A549 (cell line): ENCODE data around the gene CMIP. TPM values are rescaled to one million over a fixed set of nuclear protein-coding genes. Genes with fewer than 3 reads are reported as not detected.

Experiments
- ATAC-seq, 2 experiments: fragments of 200-7000 bp in 1 of 2; fragments of >200 bp in 1 of 2; cut with Nextera tagmentation in 1 of 2; cut with Tn5 transposase in 1 of 2; 3 replicates each; pipeline versions ENCODE4 v1.8.0 to v1.9.1; 2018 to 2020; ENCODE audit warnings: mild to moderate bottlenecking in 1 of 2, moderate library complexity in 1 of 2
- CTCF ChIA-PET: fragments of 300-600 bp; sonication (Branson Sonifier 250); formaldehyde crosslinking; extraction: SDS; loops from one replicate; lab custom pipeline; 2021; ENCODE audit warnings: antibody characterized with exemption, inconsistent platforms; lab: Yijun Ruan, JAX
- POLR2A ChIA-PET: fragments of 350-600 bp; formaldehyde crosslinking; extraction: SDS; loops from one replicate; lab custom pipeline; 2021; ENCODE audit warnings: antibody characterized with exemption, inconsistent platforms; lab: Yijun Ruan, JAX
- DNase-seq, 2 experiments: peaks; one replicate each; pipeline versions ENCODE4 v3.0.0 to v3.0.0-alpha.2; 2011 to 2016; ENCODE audit warnings: low read depth in 1 of 2, low spot score in 1 of 2
- FAIRE-seq: peaks from 2 replicates; lab custom pipeline; 2011; peaks lifted over from hg19 to GRCh38; lab: Jason Lieb, UNC
- H3K27ac ChIP-seq, 2 experiments: fragments of >200 bp; sonication (Bioruptor Twin); formaldehyde crosslinking; 3 replicates each; pipeline ENCODE4 v1.5.1; 2016 to 2017
- H3K4me1 ChIP-seq: fragments of >200 bp; sonication (Bioruptor Twin); formaldehyde crosslinking; 3 replicates; pipeline ENCODE4 v1.6.1; 2016
- H3K4me2 ChIP-seq: fragments of >200 bp; sonication (Bioruptor Twin); formaldehyde crosslinking; 3 replicates; pipeline ENCODE4 v1.6.1; 2016
- H3K4me3 ChIP-seq: fragments of >200 bp; sonication (Bioruptor Twin); formaldehyde crosslinking; 3 replicates; pipeline ENCODE4 v1.5.1; 2016
- H3K9me3 ChIP-seq: fragments of >200 bp; sonication (Bioruptor Twin); formaldehyde crosslinking; 3 replicates; pipeline ENCODE4 v1.6.1; 2016
- CBX2 ChIP-seq: fragments of 200-600 bp; sonication (generic); IDR thresholded peaks from 2 replicates; pipeline ENCODE4 v1.6.1; 2016; ENCODE audit warnings: low read depth, mild to moderate bottlenecking, borderline replicate concordance
- CHD2 ChIP-seq: fragments of 150-350 bp; IDR thresholded peaks from 2 replicates; pipeline ENCODE4 v1.6.1; 2014; ENCODE audit warnings: low read length; ENCODE audit not compliant: partially characterized antibody
- CHD4 ChIP-seq: fragments of 200-600 bp; sonication (generic); IDR thresholded peaks from 2 replicates; pipeline ENCODE4 v1.6.1; 2016; ENCODE audit warnings: antibody characterized with exemption, mild to moderate bottlenecking, borderline replicate concordance
- EP300 ChIP-seq, 2 experiments: fragments of >200 bp; sonication (Bioruptor Twin); formaldehyde crosslinking; IDR thresholded peaks; 2 replicates in 1 of 2; 3 replicates in 1 of 2; pipeline ENCODE4 v1.6.1; 2016 to 2017
- FOXS1 ChIP-seq: fragments of 250-450 bp; sonication (Bioruptor Pico); IDR thresholded peaks from 2 replicates; pipeline ENCODE4 v1.5.0; 2020; ENCODE audit warnings: mild to moderate bottlenecking, moderate library complexity
- GATA3 ChIP-seq: IDR thresholded peaks from 2 replicates; pipeline ENCODE4 v1.6.1; 2012; ENCODE audit warnings: borderline replicate concordance
- HDAC2 ChIP-seq: fragments of 200-600 bp; sonication (generic); IDR thresholded peaks from 2 replicates; pipeline ENCODE4 v1.6.1; 2016
- HOXA7 ChIP-seq: fragments of 250-450 bp; sonication (Bioruptor Pico); IDR thresholded peaks from 2 replicates; pipeline ENCODE4 v1.5.0; 2020; ENCODE audit warnings: mild to moderate bottlenecking, moderate library complexity
- HOXB5 ChIP-seq: fragments of 250-450 bp; sonication (Bioruptor Pico); IDR thresholded peaks from 2 replicates; pipeline ENCODE4 v1.5.0; 2020; ENCODE audit warnings: mild to moderate bottlenecking, moderate library complexity
- JUN ChIP-seq, 2 experiments: fragments of >200 bp; sonication (Bioruptor Twin); formaldehyde crosslinking; IDR thresholded peaks; 2 replicates in 1 of 2; 3 replicates in 1 of 2; pipeline ENCODE4 v1.6.1; 2016 to 2017
- JUNB ChIP-seq: fragments of >200 bp; sonication (Bioruptor Twin); formaldehyde crosslinking; IDR thresholded peaks from 2 replicates; pipeline ENCODE4 v1.6.1; 2016
- KDM5A ChIP-seq: fragments of 200-600 bp; sonication (generic); IDR thresholded peaks from 2 replicates; pipeline ENCODE4 v1.6.1; 2016; ENCODE audit warnings: antibody characterized with exemption, mild to moderate bottlenecking
- NR3C1 ChIP-seq: fragments of >200 bp; sonication (Bioruptor Twin); formaldehyde crosslinking; IDR thresholded peaks from 3 replicates; pipeline ENCODE4 v1.6.1; 2017
- POLR2AphosphoS2 ChIP-seq: conservative IDR thresholded peaks from 2 replicates; pipeline ENCODE4 v1.6.1; 2012; ENCODE audit warnings: low read length, improper control_type of control experiment, inconsistent platforms
- RFX5 ChIP-seq: fragments of 450-650 bp; IDR thresholded peaks from 2 replicates; pipeline ENCODE4 v1.7.1; 2014; ENCODE audit warnings: antibody characterized with exemption, mild to moderate bottlenecking, moderate library complexity
- RNF2 ChIP-seq: fragments of 200-600 bp; sonication (generic); IDR thresholded peaks from 2 replicates; pipeline ENCODE4 v1.6.1; 2016; ENCODE audit warnings: low read depth, mild to moderate bottlenecking, antibody characterized with exemption, moderate library complexity, borderline replicate concordance
- SMC3 ChIP-seq: fragments of >200 bp; sonication (Bioruptor Twin); formaldehyde crosslinking; IDR thresholded peaks from 3 replicates; pipeline ENCODE4 v1.6.1; 2018; ENCODE audit warnings: inconsistent platforms
- TFCP2L1 ChIP-seq: fragments of 250-450 bp; sonication (Bioruptor Pico); IDR thresholded peaks from 2 replicates; pipeline ENCODE4 v1.5.0; 2021; ENCODE audit warnings: mild to moderate bottlenecking
- TP53 ChIP-seq: fragments of 250-450 bp; sonication (Bioruptor Pico); IDR thresholded peaks from 2 replicates; pipeline ENCODE4 v1.5.0; 2021; ENCODE audit warnings: mild to moderate bottlenecking, moderate library complexity
- ZFP36 ChIP-seq: fragments of 450-650 bp; IDR thresholded peaks from 2 replicates; pipeline ENCODE4 v1.6.1; 2014; ENCODE audit warnings: borderline replicate concordance; ENCODE audit not compliant: partially characterized antibody
- ZSCAN20 ChIP-seq: fragments of 250-450 bp; sonication (Bioruptor Pico); IDR thresholded peaks from 2 replicates; pipeline ENCODE4 v1.8.0; 2022; ENCODE audit warnings: mild to moderate bottlenecking, moderate library complexity
- WGBS: methylation state at CpG from one replicate; pipeline ENCODE4 v1.1.6; 2017; ENCODE audit errors: missing lambda C conversion rate; 5-methylcytosine and 5-hydroxymethylcytosine counted together
- polyA plus RNA-seq, 4 experiments: library from polyadenylated mRNA; depleted of rRNA in 3 of 4; stranded (reverse); fragments of >200 nt; fragmentation: RNase III in 1 of 4; extraction: RNeasy Plus Mini Kit Qiagen cat#74134 plus additional on column Dnase treatment in 1 of 4; gene quantifications; 2 replicates in 3 of 4; 3 replicates in 1 of 4; pipeline ENCODE4 v1.2.3, GENCODE V29; 2011 to 2017
- TF ChIP-seq, protein P1 (sequence below): IDR thresholded peaks from 2 replicates; pipeline ENCODE4 v1.6.1; 2012
- TF ChIP-seq, protein P2 (sequence below): fragments of 250-450 bp; sonication (Bioruptor Pico); IDR thresholded peaks from 2 replicates; pipeline ENCODE4 v1.5.0; 2020; ENCODE audit warnings: low read depth, mild to moderate bottlenecking, moderate library complexity
- TF ChIP-seq, protein P3 (sequence below): fragments of >200 bp; sonication (Bioruptor Twin); formaldehyde crosslinking; IDR thresholded peaks from 2 replicates; pipeline ENCODE4 v1.6.1; 2016
- TF ChIP-seq, protein P4 (sequence below): fragments of 150-350 bp; IDR thresholded peaks from 2 replicates; pipeline ENCODE4 v1.6.1; 2014; ENCODE audit warnings: low read depth, mild to moderate bottlenecking, low read length

CMIP gene
- polyA plus RNA-seq, 2 of the 4 experiments (the other 2 are of a cell fraction) = 21.6 to 125 TPM

- ChIA-PET POLR2A (no interaction called here), CTCF (interaction anchor here (1.1 to 1.3 kb wide), 2 partner anchors 19 to 24 kb away, joined by 3 to 7 read pairs; no protein-coding TSS in a partner anchor)
- DNase-seq (no peak), FAIRE-seq (no peak), ATAC-seq (no peak)
- 76% methylated on average over 7 of the region's 7 CpGs for WGBS
- Histone ChIP-seq H3K4me3 (no peak overlapping the region), H3K4me1 (no peaks in the 10 kb centered on the region), H3K4me2 (no peak overlapping the region), H3K9me3 (no peaks in the 10 kb centered on the region), H3K27ac (peak overlapping the region in 1 of 2 experiments; percentile 29; a peak in 1 of 6 replicates)
- no peak for TF ChIP-seq ZFP36
- TF ChIP-seq, protein P1, sequence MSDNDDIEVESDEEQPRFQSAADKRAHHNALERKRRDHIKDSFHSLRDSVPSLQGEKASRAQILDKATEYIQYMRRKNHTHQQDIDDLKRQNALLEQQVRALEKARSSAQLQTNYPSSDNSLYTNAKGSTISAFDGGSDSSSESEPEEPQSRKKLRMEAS = no peak
- no peak for TF ChIP-seq JUNB
- TF ChIP-seq RFX5 = no peak
- TF ChIP-seq GATA3 = no peak
- no peak for TF ChIP-seq HDAC2
Measured at GRCh38 chr16:81673432-81673831, 228.8 kb downstream of the CMIP start.

DNA sequence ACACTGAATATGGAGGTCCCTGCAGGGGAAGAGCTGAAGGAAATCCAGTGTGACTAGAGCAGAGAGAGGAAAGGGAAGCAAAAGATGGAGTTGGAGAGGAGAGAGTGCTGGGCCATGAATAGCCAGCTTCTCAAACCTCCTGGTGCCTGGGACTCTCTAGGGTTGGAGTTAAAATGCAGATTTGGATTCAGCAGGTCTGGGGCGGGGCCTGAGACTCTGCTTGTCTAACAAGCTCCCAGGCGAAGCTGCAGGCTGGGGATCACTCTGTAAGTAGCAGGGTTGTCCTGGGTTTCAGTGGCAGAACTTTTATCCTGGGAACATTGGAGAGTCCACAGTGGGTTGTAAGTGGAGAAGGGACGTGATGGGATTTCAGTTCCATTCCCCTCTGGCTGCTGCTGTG lies 231.1 kb downstream of the CMIP start:
- ATAC-seq (no peak; a peak in 1 of 6 replicates), DNase-seq (no peak), FAIRE-seq (no peak)
- Histone ChIP-seq H3K27ac (peak overlapping the region in 1 of 2 experiments; percentile 5; a peak in 1 of 6 replicates), H3K9me3 (no peaks in the 10 kb centered on the region), H3K4me1 (peaks cover 4% of the 10 kb centered on the region; the same call in 1 of the 3 replicates), H3K4me2 (no peak overlapping the region), H3K4me3 (no peak overlapping the region)
- POLR2A ChIA-PET = no interaction called here
- CTCF ChIA-PET = interaction anchor here (1.1 to 1.2 kb wide), 2 partner anchors 10 to 13 kb away, joined by 3 read pairs; no protein-coding TSS in a partner anchor
- no peak for TF ChIP-seq SMC3
- TF ChIP-seq, protein P2, sequence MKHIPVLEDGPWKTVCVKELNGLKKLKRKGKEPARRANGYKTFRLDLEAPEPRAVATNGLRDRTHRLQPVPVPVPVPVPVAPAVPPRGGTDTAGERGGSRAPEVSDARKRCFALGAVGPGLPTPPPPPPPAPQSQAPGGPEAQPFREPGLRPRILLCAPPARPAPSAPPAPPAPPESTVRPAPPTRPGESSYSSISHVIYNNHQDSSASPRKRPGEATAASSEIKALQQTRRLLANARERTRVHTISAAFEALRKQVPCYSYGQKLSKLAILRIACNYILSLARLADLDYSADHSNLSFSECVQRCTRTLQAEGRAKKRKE (CRISPR knock-in tag) = no peak
- TF ChIP-seq TFCP2L1 = no peak
- TF ChIP-seq, protein P3, sequence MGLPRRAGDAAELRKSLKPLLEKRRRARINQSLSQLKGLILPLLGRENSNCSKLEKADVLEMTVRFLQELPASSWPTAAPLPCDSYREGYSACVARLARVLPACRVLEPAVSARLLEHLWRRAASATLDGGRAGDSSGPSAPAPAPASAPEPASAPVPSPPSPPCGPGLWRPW = no peak
- TF ChIP-seq, protein P4, sequence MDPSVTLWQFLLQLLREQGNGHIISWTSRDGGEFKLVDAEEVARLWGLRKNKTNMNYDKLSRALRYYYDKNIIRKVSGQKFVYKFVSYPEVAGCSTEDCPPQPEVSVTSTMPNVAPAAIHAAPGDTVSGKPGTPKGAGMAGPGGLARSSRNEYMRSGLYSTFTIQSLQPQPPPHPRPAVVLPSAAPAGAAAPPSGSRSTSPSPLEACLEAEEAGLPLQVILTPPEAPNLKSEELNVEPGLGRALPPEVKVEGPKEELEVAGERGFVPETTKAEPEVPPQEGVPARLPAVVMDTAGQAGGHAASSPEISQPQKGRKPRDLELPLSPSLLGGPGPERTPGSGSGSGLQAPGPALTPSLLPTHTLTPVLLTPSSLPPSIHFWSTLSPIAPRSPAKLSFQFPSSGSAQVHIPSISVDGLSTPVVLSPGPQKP = no peak
- no peak for TF ChIP-seq ZSCAN20 (CRISPR knock-in tag)
- no peak for TF ChIP-seq CHD2
- no peak for TF ChIP-seq FOXS1 (CRISPR knock-in tag)
- TF ChIP-seq NR3C1 = no peak
- no peak for TF ChIP-seq CBX2
- no peak for TF ChIP-seq CHD4
- TF ChIP-seq GATA3 = no peak
- TF ChIP-seq TP53 (CRISPR knock-in tag) = no peak
- TF ChIP-seq POLR2AphosphoS2 = no peak
- no peak for TF ChIP-seq EP300 (IDR thresholded peaks at IDR 0.05)
- no peak for TF ChIP-seq HOXA7 (CRISPR knock-in tag)
- no peak for TF ChIP-seq RNF2
- WGBS = 90% methylated on average over 3 of the region's 3 CpGs

DNA sequence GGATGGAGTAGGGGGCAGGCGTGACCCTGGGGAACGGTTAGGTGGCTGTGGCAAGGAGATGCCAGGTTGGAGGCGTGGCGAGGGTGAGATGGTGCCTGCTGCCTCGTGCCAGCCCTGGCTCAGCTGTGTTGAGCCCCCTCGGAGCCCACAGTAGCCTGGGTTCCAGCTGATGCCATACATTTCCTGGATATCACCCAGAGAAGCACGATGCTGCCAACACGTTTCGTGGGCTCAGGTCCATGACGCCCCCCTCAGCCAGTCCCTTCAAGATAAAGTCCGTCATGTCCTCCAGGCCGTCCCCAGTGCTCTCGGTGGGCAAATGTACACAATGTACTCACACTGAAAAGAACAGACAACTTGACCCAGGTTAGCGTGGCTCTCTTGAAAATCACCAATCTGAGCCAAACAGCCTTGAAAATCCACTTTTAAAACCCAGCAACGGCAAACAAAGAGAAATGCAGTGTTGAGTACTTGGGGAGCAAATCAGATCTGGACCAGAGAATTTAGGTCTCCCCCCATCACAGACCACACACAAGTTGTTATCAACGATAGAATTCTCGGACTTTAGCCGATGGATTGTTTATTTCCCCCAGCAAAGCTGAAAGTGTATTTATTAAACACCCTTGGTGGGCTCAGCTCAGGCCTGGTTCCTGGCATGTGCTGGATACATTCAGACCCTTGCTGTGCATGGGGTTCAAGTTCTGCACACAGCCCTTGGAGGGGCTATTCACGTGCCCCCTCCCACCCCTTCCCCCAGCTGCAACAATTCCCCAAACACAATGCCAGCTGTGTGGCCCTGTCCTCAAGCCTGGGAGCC lies 231.7 kb downstream of the CMIP start:
- CTCF ChIA-PET = interaction anchor here (0.7 to 1.2 kb wide), 3 partner anchors 21 to 273 kb away, joined by 3 to 4 read pairs (median 3); no protein-coding TSS in a partner anchor
- no peak for ATAC-seq
- FAIRE-seq = no peak

More for the DNA sequence above, 231.7 kb downstream of the CMIP start:
- TF ChIP-seq HOXB5 (CRISPR knock-in tag) (no peak), KDM5A (no peak), JUN (IDR thresholded peaks at IDR 0.05) (no peak)
- Histone ChIP-seq H3K4me1 (peaks cover 4% of the 10 kb centered on the region; the same call in 1 of the 3 replicates), H3K4me3 (no peak overlapping the region), H3K27ac (peak overlapping the region in 1 of 2 experiments; percentile 12; a peak in 1 of 6 replicates), H3K4me2 (no peak overlapping the region), H3K9me3 (no peaks in the 10 kb centered on the region)
- POLR2A ChIA-PET = no interaction called here
- WGBS = 90% methylated on average over 19 of the region's 19 CpGs
- DNase-seq = no peak
